ENCODE measurements around the gene CS. TPM values are rescaled to one million over a fixed set of nuclear protein-coding genes. Genes with fewer than 3 reads are reported as not detected.
A peak's percentile ranks its signal among the peaks of the same experiment; 100 is the strongest.
"Not testable (repeated sequence)": the region's sequence is repeated elsewhere in the genome, so short reads cannot be mapped to it uniquely, and the experiment has no call there.

The CS gene
- total RNA-seq: 100 to 1,000 TPM; 134 to 136 TPM
- polyA plus RNA-seq: 10 to 100 TPM; 73.1 to 98.7 TPM

DNA sequence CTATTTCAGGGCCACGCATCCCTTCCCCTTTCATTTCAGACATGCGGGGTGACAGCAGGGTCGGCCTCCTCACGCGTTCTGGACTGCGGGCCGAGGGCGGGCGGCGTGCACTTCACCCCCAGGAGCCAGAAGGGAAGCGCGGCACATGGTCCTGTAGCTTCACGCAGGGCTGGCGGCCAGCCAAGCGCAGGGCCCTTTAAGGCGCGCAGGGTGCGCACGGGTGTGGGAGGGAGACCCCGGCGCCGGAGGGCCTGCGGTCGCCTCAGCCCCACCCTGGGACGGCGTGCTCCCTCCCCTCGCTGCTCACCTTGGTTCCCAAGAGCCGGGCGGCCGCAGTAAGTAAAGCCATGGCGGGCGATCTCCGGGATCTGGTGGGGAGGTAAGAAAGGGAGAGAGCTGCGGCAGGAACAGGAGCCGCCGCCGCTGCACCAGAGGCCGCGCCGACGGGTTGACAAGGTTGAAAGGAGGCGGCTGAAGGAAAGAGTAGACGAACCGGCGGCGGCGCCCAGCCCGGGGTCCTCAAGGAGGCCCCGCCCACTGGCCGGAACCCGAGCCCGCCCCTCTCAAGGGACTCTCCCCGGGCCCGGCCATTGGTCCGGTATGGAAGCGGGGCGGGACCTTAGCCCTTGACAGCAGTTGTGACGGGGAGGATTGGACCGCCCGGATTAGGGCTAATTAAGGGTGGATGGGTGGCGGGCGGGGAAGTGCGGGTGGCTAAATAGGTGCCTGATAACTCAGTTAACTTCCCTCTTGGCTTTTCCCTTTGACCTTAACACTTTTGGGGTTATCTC, at the start of gene CS:
TSS of gene CS (minus strand) at position 478 of the 791 bp plus-strand sequence. CDS start at position 349, 129 bp downstream.
- ChIA-PET POLR2A (ENCODE audit: partially characterized antibody) (interaction anchor here (0.6 to 2.8 kb wide), 15 partner anchors 8 to 426 kb away, joined by 3 to 11 read pairs (median 4); partner anchors contain the start of genes ANKRD52, ESYT1, IL23A and PA2G4), CTCF (ENCODE audit: partially characterized antibody) (interaction anchor here (1.4 to 1.5 kb wide), 2 partner anchors 60 to 164 kb away, joined by 4 to 6 read pairs; partner anchors contain the start of gene STAT2)
- H3K27ac ChIP-seq (ENCODE audit: low read depth, low read length): peak within 1 kb of the TSS; percentile 99
- DNase-seq: peak; percentile 98 to 99 (median 99)
- peaks cover under 1 to 28% of the 10 kb centered on the region in 2 donors for H3K36me3 Mint-ChIP-seq
- no peaks in the 10 kb centered on the region for H3K9me3 ChIP-seq (ENCODE audit: control insufficient read depth in 1 of 2, low read length in 2 of 2)
- H3K27me3 Mint-ChIP-seq: no peaks in the 10 kb centered on the region
- H3K36me3 ChIP-seq (ENCODE audit: insufficient read depth, low read length): peaks cover 4% of the 10 kb centered on the region
- no peaks in the 10 kb centered on the region for H3K9me3 Mint-ChIP-seq
- H3K27me3 ChIP-seq (ENCODE audit: insufficient read depth, low read length): no peaks in the 10 kb centered on the region
- intact Hi-C loops (cut with micrococcal nuclease): loop anchor here (1.0 kb wide), 12 partner anchors 9 to 562 kb away; partner anchors contain the start of genes ANKRD52, IL23A, SPRYD4 and STAT2
- peaks cover 31 to 66% (median 50%) of the 10 kb centered on the region in 4 donors for H3K4me1 Mint-ChIP-seq
- H3K4me3 Mint-ChIP-seq: peak within 1 kb of the TSS; percentile 90 to 97 (median 96)
- H3K27ac Mint-ChIP-seq: peak within 1 kb of the TSS; percentile 95 to 99 (median 98)
- peaks cover 57% of the 10 kb centered on the region for H3K4me1 ChIP-seq (ENCODE audit: insufficient read depth, low read length)
- peak within 1 kb of the TSS; percentile 79 to 97 for H3K4me3 ChIP-seq (ENCODE audit: low read length in 2 of 2)

DNA sequence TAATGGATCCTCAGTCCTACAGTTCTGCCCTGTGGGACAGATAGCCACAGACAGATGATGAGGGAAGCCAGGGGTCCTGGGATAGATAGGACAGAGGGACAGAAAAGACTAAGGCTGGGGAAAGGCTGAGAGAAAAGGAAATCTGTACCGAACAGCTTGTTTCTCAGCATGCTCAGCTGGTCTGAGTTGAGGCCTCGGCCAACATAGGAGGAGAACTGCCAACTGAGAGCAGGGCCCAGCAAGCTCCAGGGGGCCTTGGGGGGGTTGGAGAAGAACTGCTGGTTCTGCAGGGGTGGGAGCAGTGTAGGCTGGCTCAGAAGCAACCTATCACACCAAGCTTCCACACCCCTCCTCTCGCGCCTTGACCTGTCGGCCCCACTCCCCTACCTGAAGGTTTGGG, 48.6 kb upstream of the CS start:
- H3K27ac ChIP-seq (ENCODE audit: low read depth, low read length): no peak overlapping the region

GRCh38 chr12:56347255-56347654, 47.1 kb upstream of the CS start:
- H3K4me3 ChIP-seq (ENCODE audit: low read length in 2 of 2); H3K27me3 Mint-ChIP-seq; H3K4me1 ChIP-seq (ENCODE audit: insufficient read depth, low read length); H3K4me1 Mint-ChIP-seq; DNase-seq; H3K27ac ChIP-seq (ENCODE audit: low read depth, low read length); H3K27me3 ChIP-seq (ENCODE audit: insufficient read depth, low read length); H3K9me3 Mint-ChIP-seq; H3K4me3 Mint-ChIP-seq; intact Hi-C loops (cut with micrococcal nuclease); H3K9me3 ChIP-seq (ENCODE audit: control insufficient read depth in 1 of 2, low read length in 2 of 2): not testable (repeated sequence)
- ChIA-PET POLR2A (ENCODE audit: partially characterized antibody) (interaction anchor here (0.6 to 1.2 kb wide), 2 partner anchors 12 kb away, joined by 3 read pairs; no protein-coding TSS in a partner anchor), CTCF (ENCODE audit: partially characterized antibody) (interaction anchor here (0.7 to 3.1 kb wide), 5 partner anchors 9 to 582 kb away, joined by 3 to 11 read pairs (median 5); partner anchors contain the start of genes CNPY2, IL23A and STAT2)
- Mint-ChIP-seq H3K36me3 (peaks cover 50 to 73% of the 10 kb centered on the region in 2 donors), H3K27ac (peak overlapping the region in 1 of 7 donors; percentile 59)
- H3K36me3 ChIP-seq (ENCODE audit: insufficient read depth, low read length): peaks cover 65% of the 10 kb centered on the region

More for the DNA sequence above, 48.6 kb upstream of the CS start:
- no peak overlapping the region for H3K4me3 ChIP-seq (ENCODE audit: low read length in 2 of 2)
- H3K27me3 ChIP-seq (ENCODE audit: insufficient read depth, low read length): no peaks in the 10 kb centered on the region
- ChIA-PET CTCF (ENCODE audit: partially characterized antibody) (interaction anchor here (3.1 kb wide), 1 partner anchor 10 kb away, joined by 11 read pairs; the partner anchor contains the start of gene IL23A), POLR2A (ENCODE audit: partially characterized antibody) (interaction anchor here (2.0 to 4.1 kb wide), 2 partner anchors 10 to 11 kb away, joined by 11 to 19 read pairs; partner anchors contain the start of genes IL23A and STAT2)
- H3K27ac Mint-ChIP-seq: peak overlapping the region in 3 of 7 donors; percentile 36 to 59 (median 42)
- peaks cover 56% of the 10 kb centered on the region for H3K36me3 ChIP-seq (ENCODE audit: insufficient read depth, low read length)
- no peaks in the 10 kb centered on the region for H3K27me3 Mint-ChIP-seq
- no peaks in the 10 kb centered on the region for H3K9me3 Mint-ChIP-seq
- DNase-seq: no peak
- no peaks in the 10 kb centered on the region for H3K4me1 ChIP-seq (ENCODE audit: insufficient read depth, low read length)
- no peaks in the 10 kb centered on the region for H3K9me3 ChIP-seq (ENCODE audit: control insufficient read depth in 1 of 2, low read length in 2 of 2)
- intact Hi-C loops (cut with micrococcal nuclease): no loop called here
- H3K36me3 Mint-ChIP-seq: peaks cover 41 to 61% of the 10 kb centered on the region in 2 donors
- H3K4me3 Mint-ChIP-seq: no peak overlapping the region
- no peaks in the 10 kb centered on the region for H3K4me1 Mint-ChIP-seq

DNA sequence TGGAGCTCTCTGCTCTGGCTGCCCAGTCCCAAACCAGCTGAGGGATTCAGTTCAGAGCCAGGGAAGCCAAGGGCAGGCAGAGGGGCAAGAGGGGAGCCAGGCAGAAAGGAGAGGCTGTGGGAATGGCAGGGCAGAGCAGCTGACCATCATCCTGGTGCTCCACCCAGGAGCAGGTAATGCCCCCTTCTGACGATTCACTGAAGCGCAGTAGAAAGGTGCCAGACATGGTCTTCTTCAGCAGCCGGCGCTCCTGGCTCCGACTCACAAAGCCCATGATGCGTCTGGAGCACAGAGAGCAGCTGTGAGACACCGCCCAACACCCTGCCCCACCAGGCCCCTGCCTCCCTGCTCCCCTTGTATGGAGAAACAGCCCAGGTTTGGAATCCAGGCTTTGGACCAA, 46.5 kb upstream of the CS start:
- POLR2A ChIA-PET (ENCODE audit: partially characterized antibody): interaction anchor here (0.6 to 1.2 kb wide), 2 partner anchors 11 to 12 kb away, joined by 3 read pairs; no protein-coding TSS in a partner anchor
- H3K36me3 Mint-ChIP-seq: peaks cover 49 to 75% of the 10 kb centered on the region in 2 donors
- intact Hi-C loops (cut with micrococcal nuclease): no loop called here
- no peak overlapping the region for H3K4me3 ChIP-seq (ENCODE audit: low read length in 2 of 2)
- CTCF ChIA-PET (ENCODE audit: partially characterized antibody): interaction anchor here (0.9 to 3.1 kb wide), 4 partner anchors 8 to 102 kb away, joined by 3 to 11 read pairs (median 6); partner anchors contain the start of genes CNPY2, IL23A and STAT2
- no peak overlapping the region for H3K4me3 Mint-ChIP-seq
- H3K36me3 ChIP-seq (ENCODE audit: insufficient read depth, low read length): peaks cover 63% of the 10 kb centered on the region
- H3K27ac Mint-ChIP-seq: peak overlapping the region in 4 of 7 donors; percentile 30 to 79 (median 49)
- H3K27me3 Mint-ChIP-seq: no peaks in the 10 kb centered on the region
- H3K27ac ChIP-seq (ENCODE audit: low read depth, low read length): no peak overlapping the region
- no peaks in the 10 kb centered on the region for H3K9me3 ChIP-seq (ENCODE audit: control insufficient read depth in 1 of 2, low read length in 2 of 2)
- H3K9me3 Mint-ChIP-seq: peaks cover 0 to 1% (median 0%) of the 10 kb centered on the region in 8 donors
- DNase-seq: peak in 1 of 5 donors; percentile 18
- peaks cover 0 to 6% (median 2%) of the 10 kb centered on the region in 4 donors for H3K4me1 Mint-ChIP-seq
- no peaks in the 10 kb centered on the region for H3K4me1 ChIP-seq (ENCODE audit: insufficient read depth, low read length)
- no peaks in the 10 kb centered on the region for H3K27me3 ChIP-seq (ENCODE audit: insufficient read depth, low read length)

- H3K27me3 Mint-ChIP-seq; H3K9me3 ChIP-seq (ENCODE audit: control insufficient read depth in 1 of 2, low read length in 2 of 2); H3K27ac ChIP-seq (ENCODE audit: low read depth, low read length); H3K9me3 Mint-ChIP-seq; intact Hi-C loops (cut with micrococcal nuclease); H3K4me3 ChIP-seq (ENCODE audit: low read length in 2 of 2); H3K4me3 Mint-ChIP-seq; H3K27me3 ChIP-seq (ENCODE audit: insufficient read depth, low read length); DNase-seq: not testable (repeated sequence)
- H3K36me3 ChIP-seq (ENCODE audit: insufficient read depth, low read length): peaks cover 29% of the 10 kb centered on the region
- Mint-ChIP-seq H3K27ac (peak overlapping the region in 6 of 7 donors; percentile 13 to 89 (median 74)), H3K4me1 (peaks cover 21 to 46% (median 33%) of the 10 kb centered on the region in 4 donors), H3K36me3 (peaks cover 30 to 54% of the 10 kb centered on the region in 2 donors)
- CTCF ChIA-PET (ENCODE audit: partially characterized antibody): interaction anchor here (0.8 to 2.0 kb wide), 2 partner anchors 9 to 17 kb away, joined by 4 to 6 read pairs; partner anchors contain the start of gene STAT2
- peaks cover 41% of the 10 kb centered on the region for H3K4me1 ChIP-seq (ENCODE audit: insufficient read depth, low read length)
- POLR2A ChIA-PET (ENCODE audit: partially characterized antibody): interaction anchor here (0.5 to 14.4 kb wide), 6 partner anchors 9 to 571 kb away, joined by 3 to 264 read pairs (median 6); partner anchors contain the start of genes APOF, PAN2, STAT2 and TIMELESS
Observed at GRCh38 chr12:56342290-56342689, 42.2 kb upstream of the CS start.

DNA sequence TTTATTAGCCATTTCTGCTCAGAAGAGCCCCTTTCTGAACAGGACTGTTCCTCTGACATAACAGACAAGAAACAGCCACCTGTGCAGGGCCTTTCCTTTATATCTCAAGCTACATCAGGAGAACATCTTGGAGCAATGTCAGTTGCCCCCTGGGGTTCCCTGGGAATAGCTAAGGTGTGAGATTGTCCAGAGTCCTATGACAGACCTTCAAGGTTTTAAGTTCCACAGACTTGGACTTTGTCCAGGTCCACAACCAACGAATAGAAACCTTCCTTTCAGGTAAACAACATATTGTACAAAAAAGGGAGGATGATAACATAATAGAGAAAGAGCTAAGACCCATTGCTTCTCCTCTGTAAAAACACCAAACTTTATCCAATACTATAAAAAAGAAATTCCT, 41.5 kb upstream of the CS start:
- Mint-ChIP-seq H3K36me3 (peaks cover 30 to 49% of the 10 kb centered on the region in 2 donors), H3K9me3 (peaks cover 0 to 1% (median 0%) of the 10 kb centered on the region in 8 donors), H3K27ac (peak overlapping the region; percentile 39 to 96 (median 79)), H3K4me1 (peaks cover 21 to 51% (median 33%) of the 10 kb centered on the region in 4 donors), H3K27me3 (no peaks in the 10 kb centered on the region), H3K4me3 (peak overlapping the region in 1 of 8 donors; percentile 35)
- Histone ChIP-seq H3K36me3 (ENCODE audit: insufficient read depth, low read length) (peaks cover 26% of the 10 kb centered on the region), H3K4me3 (ENCODE audit: low read length in 2 of 2) (no peak overlapping the region), H3K4me1 (ENCODE audit: insufficient read depth, low read length) (peaks cover 42% of the 10 kb centered on the region), H3K27me3 (ENCODE audit: insufficient read depth, low read length) (no peaks in the 10 kb centered on the region), H3K27ac (ENCODE audit: low read depth, low read length) (peak overlapping the region; percentile 29), H3K9me3 (ENCODE audit: control insufficient read depth in 1 of 2, low read length in 2 of 2) (no peaks in the 10 kb centered on the region)
- no peak for DNase-seq
- CTCF ChIA-PET (ENCODE audit: partially characterized antibody): interaction anchor here (0.8 to 2.0 kb wide), 4 partner anchors 10 to 26 kb away, joined by 3 to 6 read pairs (median 4); partner anchors contain the start of genes CNPY2 and STAT2
- intact Hi-C loops (cut with micrococcal nuclease): no loop called here
- POLR2A ChIA-PET (ENCODE audit: partially characterized antibody): interaction anchor here (0.5 to 14.4 kb wide), 9 partner anchors 8 to 571 kb away, joined by 3 to 264 read pairs (median 3); partner anchors contain the start of genes APOF, CNPY2, PAN2 and STAT2

Data from CD4-positive, alpha-beta memory T cell (primary cell).